Epithelial cell of proximal tubule (primary cell): Measurements from ENCODE around the gene NPC1. TPM values are rescaled to one million over a fixed set of nuclear protein-coding genes. Genes with fewer than 3 reads are reported as not detected.
A peak's percentile ranks its signal among the peaks of the same experiment; 100 is the strongest.

ENCODE experiments used
- DNase-seq: peaks from one replicate; pipeline ENCODE4 v3.0.0-alpha.2; 2011; ENCODE audit warnings: low read depth
- H3K4me3 ChIP-seq: 2 replicates; pipeline ENCODE4 v1.5.1; 2011; ENCODE audit warnings: low read depth, mild to moderate bottlenecking, low read length
- CTCF ChIP-seq: conservative IDR thresholded peaks from 2 replicates; pipeline ENCODE4 v1.5.1; 2012; ENCODE audit warnings: low read depth, mild to moderate bottlenecking, low read length
- total RNA-seq: library from RNA; depleted of rRNA; stranded (reverse); fragments of >200 nt; gene quantifications from 2 replicates; pipeline ENCODE4 v1.2.3, GENCODE V29; 2015

Gene NPC1
- total RNA-seq, 1 donor from 2014 or later = 54.8 TPM

GRCh38 chr18:23502516-23503037 is 83.7 kb downstream of the NPC1 start:
- TF ChIP-seq CTCF = no peak
- DNase-seq = no peak
- H3K4me3 ChIP-seq = peak overlapping the region; percentile 59

DNA sequence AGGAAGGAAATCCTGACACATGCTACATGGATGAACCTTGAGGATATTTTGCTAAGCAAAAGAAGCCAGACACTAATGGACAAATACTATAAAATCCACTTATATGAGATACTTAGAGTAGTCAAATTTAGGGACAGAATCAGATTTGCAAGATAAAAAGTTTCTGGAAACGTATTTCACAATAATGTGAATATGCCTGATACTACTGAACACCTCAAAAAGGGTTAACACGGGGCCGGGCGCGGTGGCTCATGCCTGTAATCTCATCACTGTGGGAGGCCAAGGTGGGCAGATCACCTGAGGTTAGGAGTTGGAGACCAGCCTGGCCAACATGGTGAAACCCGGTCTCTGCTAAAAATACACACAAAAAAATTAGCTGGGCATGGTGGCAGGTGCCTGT is 84.7 kb downstream of the NPC1 start:
- no peak for TF ChIP-seq CTCF
- H3K4me3 ChIP-seq = no peak overlapping the region
- no peak for DNase-seq

- H3K4me3 ChIP-seq = no peak overlapping the region
- DNase-seq = no peak
- no peak for TF ChIP-seq CTCF
Observed at GRCh38 chr18:23499291-23499781, 87.0 kb downstream of the NPC1 start.

DNA sequence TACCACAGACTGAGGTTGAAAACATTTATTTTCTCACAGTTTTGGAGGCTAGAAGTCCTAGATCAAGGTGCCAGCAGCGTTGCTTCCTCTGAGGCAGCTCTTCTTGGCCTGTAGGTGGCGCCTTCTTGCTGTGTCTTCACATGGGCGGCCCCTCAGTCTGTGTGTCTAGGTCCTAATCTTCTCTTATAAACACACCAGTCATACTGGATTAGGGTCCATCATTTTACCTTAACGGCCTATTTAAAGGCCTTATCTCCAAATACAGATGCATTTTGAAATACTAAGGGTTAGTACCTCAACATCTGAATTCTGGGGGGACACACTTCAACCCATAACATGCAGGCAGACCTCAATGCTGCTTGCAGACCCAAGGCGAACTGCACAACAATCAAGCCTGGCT is 87.4 kb downstream of the NPC1 start:
- DNase-seq = no peak
- no peak overlapping the region for H3K4me3 ChIP-seq
- peak; percentile 96 for TF ChIP-seq CTCF

GRCh38 chr18:23498117-23498516 is 88.2 kb downstream of the NPC1 start:
- DNase-seq = no peak
- no peak overlapping the region for H3K4me3 ChIP-seq
- no peak for TF ChIP-seq CTCF

- no peak for TF ChIP-seq CTCF
- no peak for DNase-seq
- no peak overlapping the region for H3K4me3 ChIP-seq
Observed at GRCh38 chr18:23495723-23496440, 90.4 kb downstream of the NPC1 start.

GRCh38 chr18:23494992-23495391 is 91.3 kb downstream of the NPC1 start:
- TF ChIP-seq CTCF = no peak
- DNase-seq = no peak
- H3K4me3 ChIP-seq = no peak overlapping the region
